NCI-H2196 (cell line): ENCODE results near the gene OXSR1.
"Not testable (repeated sequence)": the region's sequence is repeated elsewhere in the genome, so short reads cannot be mapped to it uniquely, and the experiment has no call there.

ENCODE experiments used
- DNase-seq: peaks from one replicate; lab custom pipeline; 2025; ENCODE audit not compliant: unreplicated experiment; lab: John Stamatoyannopoulos, UW

OXSR1 gene

DNA sequence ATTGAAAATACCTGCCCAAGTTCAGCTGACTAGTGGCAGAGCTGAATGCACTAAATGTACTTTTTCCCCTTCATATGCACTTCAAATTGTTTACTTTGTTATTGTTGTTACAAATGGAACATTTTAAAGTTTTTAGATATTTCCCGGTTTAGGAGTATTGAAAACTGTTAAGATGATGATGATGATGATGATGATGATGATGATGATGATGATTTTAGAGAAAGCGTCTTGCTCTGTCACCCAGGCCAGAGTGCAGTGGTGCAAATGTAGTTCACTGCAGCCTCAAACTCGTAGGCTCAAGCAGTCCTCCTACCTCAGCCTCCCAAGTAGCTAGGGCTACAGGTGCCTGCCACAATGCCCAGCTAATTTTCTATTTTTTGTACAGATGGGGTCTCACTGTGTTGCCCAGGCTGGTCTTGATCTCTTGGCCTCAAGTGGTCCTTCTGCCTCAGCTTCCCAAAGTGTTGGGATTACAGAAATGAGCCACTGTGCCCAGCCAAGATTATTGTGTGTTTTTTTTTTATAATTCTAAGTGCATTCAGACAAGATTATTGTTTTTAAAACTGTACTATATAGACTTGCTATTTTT lies 54.4 kb downstream of the OXSR1 start:
- DNase-seq: no peak

GRCh38 chr3:38221005-38221404 lies 55.7 kb downstream of the OXSR1 start:
- no peak for DNase-seq

DNA sequence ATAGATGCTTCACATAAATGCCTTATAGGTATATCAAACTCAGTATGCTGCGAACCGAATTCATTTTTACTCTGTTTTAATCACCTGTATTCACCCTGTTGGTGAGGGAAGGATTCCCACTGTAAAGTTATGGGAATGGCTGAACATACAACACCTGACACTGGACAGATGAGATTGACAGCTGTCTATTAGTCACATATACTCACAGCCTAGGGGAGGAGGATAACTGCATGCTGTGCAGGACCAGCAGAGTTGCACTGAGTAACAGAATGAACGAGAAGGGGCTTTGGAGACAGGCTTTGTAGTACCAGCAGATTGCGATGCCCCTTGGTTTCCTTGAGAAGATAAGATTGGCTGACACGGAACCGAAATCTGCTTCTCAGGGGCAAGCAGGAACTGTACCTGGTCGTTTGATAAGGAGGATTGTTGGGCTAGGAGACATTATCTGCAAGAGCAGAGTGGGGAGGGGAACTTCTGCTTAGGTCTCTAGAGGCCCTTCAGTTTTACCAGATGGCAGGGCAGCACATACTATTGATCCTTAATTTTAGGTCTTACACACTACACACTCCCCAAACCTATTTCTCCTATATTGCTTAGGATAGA lies 56.8 kb downstream of the OXSR1 start:
- DNase-seq: no peak

GRCh38 chr3:38224357-38224756 lies 59.0 kb downstream of the OXSR1 start:
- no peak for DNase-seq

GRCh38 chr3:38226273-38226672 lies 60.9 kb downstream of the OXSR1 start:
- DNase-seq: no peak

DNA sequence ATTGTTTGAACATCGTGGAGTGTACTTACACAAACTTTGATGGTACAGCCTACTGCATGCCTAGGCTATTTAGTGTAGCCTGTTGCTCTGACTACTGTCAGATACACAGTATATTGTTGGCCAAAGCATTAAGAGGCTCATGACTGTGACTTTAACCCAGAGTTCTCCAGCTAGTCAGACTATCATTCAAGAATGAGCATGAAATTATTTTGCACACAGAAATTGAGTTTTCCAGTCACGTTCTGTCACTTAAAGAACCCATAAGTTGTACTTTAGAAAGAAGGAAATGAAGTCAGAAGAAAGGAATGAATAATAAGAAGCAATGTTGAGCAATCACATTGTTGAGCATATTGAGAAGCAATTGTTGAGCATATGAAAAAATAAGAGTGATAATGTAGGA lies 62.7 kb downstream of the OXSR1 start:
- no peak for DNase-seq

DNA sequence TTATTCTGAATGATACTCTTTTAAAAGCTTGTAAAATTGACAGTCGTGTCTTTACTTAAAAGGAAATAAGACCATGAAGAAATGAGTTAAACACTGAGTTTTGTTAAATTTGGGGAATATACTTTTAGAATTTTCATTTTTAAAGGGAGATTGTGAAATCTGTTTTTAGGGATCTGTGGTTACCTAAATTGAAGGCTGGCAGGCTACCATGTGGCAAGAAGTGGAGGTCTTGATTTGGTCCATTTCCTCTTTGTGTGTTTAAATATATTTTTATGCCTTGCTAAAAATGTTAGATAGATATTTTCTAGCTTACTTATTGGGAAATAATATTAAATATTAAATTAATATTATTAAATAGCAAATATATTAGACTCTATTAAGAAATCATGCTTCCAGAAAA lies 63.7 kb downstream of the OXSR1 start:
- DNase-seq: no peak

- DNase-seq: no peak
These were observed 67.4 kb downstream of the OXSR1 start for GRCh38 chr3:38232701-38233100.

DNA sequence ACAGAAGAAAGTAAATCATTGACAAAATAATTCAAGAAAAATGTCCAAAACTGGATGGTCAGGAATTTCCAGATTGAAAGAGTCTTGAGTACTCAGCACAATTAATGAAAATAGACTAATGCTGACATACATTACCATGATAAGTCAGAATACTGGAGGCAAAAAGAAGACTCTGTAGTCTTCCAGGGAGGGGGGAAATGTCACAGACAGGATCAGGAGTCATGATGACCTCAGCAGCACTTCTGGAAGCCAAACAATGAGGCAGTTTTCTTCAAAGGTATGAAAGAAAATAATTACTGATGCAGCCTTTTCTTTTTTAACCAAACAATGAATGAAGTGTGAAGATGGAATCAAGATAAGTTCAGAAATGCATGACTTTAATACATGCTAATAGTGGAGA lies 70.1 kb downstream of the OXSR1 start:
- no peak for DNase-seq

GRCh38 chr3:38238416-38239008 lies 73.2 kb downstream of the OXSR1 start:
- no peak for DNase-seq

GRCh38 chr3:38242812-38243211 lies 77.5 kb downstream of the OXSR1 start:
- not testable (repeated sequence) for DNase-seq

GRCh38 chr3:38245930-38246329 lies 80.6 kb downstream of the OXSR1 start:
- DNase-seq: no peak

DNA sequence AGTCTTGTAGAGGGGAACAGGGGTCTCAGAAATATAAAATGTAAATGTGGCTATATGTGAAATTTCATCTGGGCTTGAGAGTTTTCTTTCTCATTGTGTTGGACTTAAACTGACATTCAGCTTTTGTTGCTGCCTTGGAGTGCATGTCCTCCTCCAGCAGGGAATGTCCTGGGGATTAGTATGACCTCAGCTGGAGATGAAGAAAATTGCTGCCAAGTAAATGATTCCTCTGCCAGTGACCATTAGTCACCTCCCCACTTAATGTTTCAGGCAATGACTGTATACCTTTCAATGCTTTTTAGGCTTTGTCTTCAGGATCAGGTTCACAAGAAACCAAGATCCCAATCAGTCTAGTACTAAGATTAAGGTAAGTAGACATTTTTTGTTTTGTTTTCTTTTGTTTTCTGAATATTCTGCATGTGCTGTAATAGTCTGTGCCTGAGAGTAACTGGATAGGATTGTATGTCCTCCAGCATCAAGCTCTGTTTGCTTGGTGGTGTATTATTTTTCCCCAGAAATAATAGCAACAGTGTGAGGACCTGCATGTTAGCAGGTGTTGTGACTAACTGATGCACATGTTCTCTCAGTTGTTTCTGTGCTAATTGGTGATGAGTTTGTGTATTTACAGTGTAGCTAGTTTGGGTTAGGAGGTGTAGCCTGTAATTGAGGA lies 82.2 kb downstream of the OXSR1 start:
- peak; percentile 30 for DNase-seq

- DNase-seq: no peak
These were observed 84.9 kb downstream of the OXSR1 start for GRCh38 chr3:38250198-38250597.

DNA sequence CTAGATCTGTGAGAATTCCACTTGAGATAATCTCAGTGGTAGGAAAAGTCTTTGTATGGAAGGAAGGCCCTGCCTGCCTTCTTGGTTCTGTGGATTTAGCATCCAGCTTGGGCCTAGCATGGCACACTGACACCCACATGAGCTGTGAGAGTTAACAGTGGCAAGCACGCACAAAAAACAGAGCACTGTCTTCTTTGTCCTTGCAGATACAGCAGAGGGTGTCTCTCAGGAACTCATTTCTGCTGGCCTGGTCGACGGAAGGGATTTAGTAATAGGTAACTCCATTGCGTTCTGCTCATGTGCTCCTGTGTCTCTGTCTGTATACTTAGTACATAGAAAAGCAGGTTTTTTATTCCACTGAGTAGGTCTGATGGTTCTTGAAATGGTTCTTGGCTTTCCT lies 85.9 kb downstream of the OXSR1 start:
- DNase-seq: no peak

GRCh38 chr3:38253704-38254103 lies 88.4 kb downstream of the OXSR1 start:
- no peak for DNase-seq

GRCh38 chr3:38254872-38255271 lies 89.5 kb downstream of the OXSR1 start:
- DNase-seq: no peak

DNA sequence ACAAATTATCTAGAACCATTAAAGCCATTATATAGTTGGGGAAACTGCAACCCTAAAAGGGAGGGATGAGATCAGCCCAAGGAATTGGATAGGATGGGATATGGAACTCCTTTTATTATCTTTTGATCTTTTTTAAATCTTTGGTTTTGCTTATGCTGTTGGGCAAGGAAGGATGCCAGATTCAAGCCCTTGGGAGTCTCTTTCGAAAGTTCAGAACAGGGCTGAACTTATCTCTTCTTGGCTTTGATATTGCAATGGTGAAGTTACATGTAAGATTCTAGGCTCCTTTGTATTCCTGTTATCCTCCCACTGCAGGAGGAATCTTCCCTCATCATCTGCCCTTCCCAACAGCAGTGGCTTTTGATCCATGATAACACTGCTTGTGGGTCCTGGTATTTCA lies 90.3 kb downstream of the OXSR1 start:
- no peak for DNase-seq

GRCh38 chr3:38257583-38257982 lies 92.2 kb downstream of the OXSR1 start:
- no peak for DNase-seq

- no peak for DNase-seq
These were observed 95.1 kb downstream of the OXSR1 start for GRCh38 chr3:38260474-38260873.

GRCh38 chr3:38264353-38264771 lies 99.0 kb downstream of the OXSR1 start:
- DNase-seq: no peak

DNA sequence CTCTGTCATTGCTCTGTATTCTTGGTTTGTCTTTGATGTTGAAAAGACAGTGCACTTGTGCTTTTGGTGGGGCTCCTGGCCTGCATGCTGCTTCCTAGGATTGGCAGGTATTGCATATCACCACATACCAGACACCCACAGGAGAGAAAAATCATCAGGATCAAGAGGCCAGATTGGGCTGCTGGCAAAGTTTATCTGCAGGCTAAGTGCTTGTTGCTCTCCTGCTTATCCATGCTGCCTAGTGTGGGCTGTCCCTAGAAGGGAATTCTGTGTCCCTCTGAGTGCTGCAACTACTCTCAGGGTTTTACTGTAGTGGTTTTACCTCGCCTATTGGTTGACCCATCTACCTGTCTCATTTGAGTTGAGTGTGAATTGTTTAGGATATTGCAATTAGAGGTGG lies 99.4 kb downstream of the OXSR1 start:
- no peak for DNase-seq
